CD4-positive, alpha-beta memory T cell (primary cell): ENCODE data around the gene MAP7. TPM values are rescaled to one million over a fixed set of nuclear protein-coding genes. Genes with fewer than 3 reads are reported as not detected.

Experiments used
- CTCF ChIA-PET: fragments of 350-600 bp; sonication (Branson Sonifier 250); formaldehyde crosslinking; loops from one replicate; lab custom pipeline; 2021; ENCODE audit warnings: inconsistent platforms; ENCODE audit not compliant: partially characterized antibody; lab: Charles Lee
- POLR2A ChIA-PET: fragments of 350-600 bp; sonication (Branson Sonifier 250); formaldehyde crosslinking; loops from one replicate; lab custom pipeline; 2021; ENCODE audit not compliant: partially characterized antibody; lab: Charles Lee
- DNase-seq, 5 donors: peaks; one replicate each; pipeline versions ENCODE4 v3.0.0 to v3.0.0-alpha.2; 2020 to 2022; ENCODE audit warnings: mixed read lengths in 1 of 5
- H3K27ac ChIP-seq: one replicate; pipeline ENCODE4 v1.7.0; 2013; ENCODE audit warnings: low read depth, low read length
- H3K27me3 ChIP-seq: 2 replicates; pipeline ENCODE4 v1.7.0; 2013; ENCODE audit warnings: mild to moderate bottlenecking, low read length, moderate library complexity; ENCODE audit not compliant: insufficient read depth
- H3K36me3 ChIP-seq: 2 replicates; pipeline ENCODE4 v1.7.0; 2013; ENCODE audit warnings: mild to moderate bottlenecking, low read length, moderate library complexity; ENCODE audit not compliant: insufficient read depth
- H3K4me1 ChIP-seq: 2 replicates; pipeline ENCODE4 v1.7.0; 2013; ENCODE audit warnings: mild to moderate bottlenecking, low read length, moderate library complexity; ENCODE audit not compliant: insufficient read depth
- H3K4me3 ChIP-seq, 2 donors: one replicate each; pipeline ENCODE4 v1.7.0; 2013; ENCODE audit warnings: low read length in 2 of 2, mild to moderate bottlenecking in 1 of 2
- H3K9me3 ChIP-seq, 2 donors: one replicate each; pipeline ENCODE4 v1.7.0; 2013; ENCODE audit warnings: low read length in 2 of 2, control low read depth in 1 of 2; ENCODE audit not compliant: control insufficient read depth in 1 of 2
- H3K27ac Mint-ChIP-seq, 7 donors: one replicate each; pipeline ENCODE4 v1.8.0; 2020 to 2021; ENCODE audit warnings: mixed read lengths in 7 of 7, mild to moderate bottlenecking in 6 of 7, inconsistent platforms in 3 of 7, moderate library complexity in 3 of 7
- H3K27me3 Mint-ChIP-seq, 2 donors: one replicate each; pipeline ENCODE4 v1.8.0; 2020 to 2021; ENCODE audit warnings: mixed read lengths in 2 of 2
- H3K36me3 Mint-ChIP-seq, 2 donors: one replicate each; pipeline ENCODE4 v1.8.0; 2020 to 2021; ENCODE audit warnings: mixed read lengths in 2 of 2, inconsistent platforms in 1 of 2, mild to moderate bottlenecking in 1 of 2
- H3K4me1 Mint-ChIP-seq, 4 donors: one replicate each; pipeline ENCODE4 v1.8.0; 2020 to 2021; ENCODE audit warnings: mixed read lengths in 4 of 4, mild to moderate bottlenecking in 1 of 4
- H3K4me3 Mint-ChIP-seq, 8 donors: one replicate each; pipeline ENCODE4 v1.8.0; 2020 to 2021; ENCODE audit warnings: mixed read lengths in 8 of 8, mild to moderate bottlenecking in 7 of 8, moderate library complexity in 6 of 8, inconsistent platforms in 3 of 8
- H3K9me3 Mint-ChIP-seq, 8 donors: one replicate each; pipeline ENCODE4 v1.8.0; 2020 to 2021; ENCODE audit warnings: mixed read lengths in 8 of 8, mild to moderate bottlenecking in 5 of 8, inconsistent platforms in 3 of 8, moderate library complexity in 1 of 8
- intact Hi-C: fragments of 100-400 bp; cut with micrococcal nuclease; formaldehyde crosslinking; loops from one replicate; pipeline ENCODE4 v1.15.1; 2023
- polyA plus RNA-seq, 2 donors: library from polyadenylated mRNA; unstranded; fragments of 300-500 nt; fragmentation: Illumina TruSeq; gene quantifications; one replicate each; pipeline ENCODE4 v1.2.3, GENCODE V29; 2021
- total RNA-seq, 2 experiments: library from RNA; stranded (reverse); gene quantifications; one replicate each; pipeline ENCODE4 v1.2.3, GENCODE V29; 2021

The MAP7 gene
- total and polyA plus RNA-seq, 4 experiments from 2014 or later: 0.55 to 1.5 (median 0.65) TPM

GRCh38 chr6:136429264-136430065, 120.8 kb downstream of the MAP7 start:
- H3K36me3 ChIP-seq: no peaks in the 10 kb centered on the region
- H3K27ac ChIP-seq: no peak overlapping the region
- H3K27me3 ChIP-seq: no peaks in the 10 kb centered on the region
- POLR2A ChIA-PET: no interaction called here
- H3K9me3 Mint-ChIP-seq: no peaks in the 10 kb centered on the region
- no peak overlapping the region for H3K27ac Mint-ChIP-seq
- intact Hi-C loops: no loop called here
- no peak for DNase-seq
- CTCF ChIA-PET: no interaction called here
- H3K27me3 Mint-ChIP-seq: peaks cover 5 to 11% of the 10 kb centered on the region in 2 donors
- H3K4me1 Mint-ChIP-seq: no peaks in the 10 kb centered on the region
- no peaks in the 10 kb centered on the region for H3K9me3 ChIP-seq
- H3K4me3 ChIP-seq: no peak overlapping the region
- no peaks in the 10 kb centered on the region for H3K36me3 Mint-ChIP-seq
- no peak overlapping the region for H3K4me3 Mint-ChIP-seq
- H3K4me1 ChIP-seq: no peaks in the 10 kb centered on the region

- Mint-ChIP-seq H3K27me3 (peaks cover 7 to 11% of the 10 kb centered on the region in 2 donors), H3K4me3 (no peak overlapping the region), H3K4me1 (no peaks in the 10 kb centered on the region), H3K9me3 (no peaks in the 10 kb centered on the region), H3K36me3 (no peaks in the 10 kb centered on the region), H3K27ac (no peak overlapping the region)
- Histone ChIP-seq H3K4me3 (no peak overlapping the region), H3K9me3 (no peaks in the 10 kb centered on the region), H3K27me3 (no peaks in the 10 kb centered on the region), H3K36me3 (no peaks in the 10 kb centered on the region), H3K27ac (no peak overlapping the region), H3K4me1 (no peaks in the 10 kb centered on the region)
- intact Hi-C loops: no loop called here
- CTCF ChIA-PET: no interaction called here
- no peak for DNase-seq
- POLR2A ChIA-PET: no interaction called here
Observed at GRCh38 chr6:136427378-136427717, 122.9 kb downstream of the MAP7 start.

GRCh38 chr6:136426627-136427377, 123.4 kb downstream of the MAP7 start:
- intact Hi-C loops: no loop called here
- no peak overlapping the region for H3K4me3 ChIP-seq
- Mint-ChIP-seq H3K27me3 (peaks cover 7 to 11% of the 10 kb centered on the region in 2 donors), H3K27ac (no peak overlapping the region), H3K36me3 (no peaks in the 10 kb centered on the region), H3K9me3 (no peaks in the 10 kb centered on the region), H3K4me1 (no peaks in the 10 kb centered on the region), H3K4me3 (no peak overlapping the region)
- no peaks in the 10 kb centered on the region for H3K36me3 ChIP-seq
- no peaks in the 10 kb centered on the region for H3K27me3 ChIP-seq
- no peaks in the 10 kb centered on the region for H3K9me3 ChIP-seq
- no peak overlapping the region for H3K27ac ChIP-seq
- no peak for DNase-seq
- POLR2A ChIA-PET: no interaction called here
- CTCF ChIA-PET: no interaction called here
- no peaks in the 10 kb centered on the region for H3K4me1 ChIP-seq

GRCh38 chr6:136425793-136426192, 124.4 kb downstream of the MAP7 start:
- CTCF ChIA-PET: no interaction called here
- H3K4me3 ChIP-seq: no peak overlapping the region
- Mint-ChIP-seq H3K4me3 (no peak overlapping the region), H3K9me3 (no peaks in the 10 kb centered on the region), H3K27me3 (peaks cover 6 to 9% of the 10 kb centered on the region in 2 donors), H3K36me3 (no peaks in the 10 kb centered on the region), H3K4me1 (no peaks in the 10 kb centered on the region), H3K27ac (no peak overlapping the region)
- no peaks in the 10 kb centered on the region for H3K4me1 ChIP-seq
- no peak overlapping the region for H3K27ac ChIP-seq
- intact Hi-C loops: no loop called here
- POLR2A ChIA-PET: no interaction called here
- no peaks in the 10 kb centered on the region for H3K9me3 ChIP-seq
- no peaks in the 10 kb centered on the region for H3K27me3 ChIP-seq
- no peaks in the 10 kb centered on the region for H3K36me3 ChIP-seq
- no peak for DNase-seq

GRCh38 chr6:136424901-136425300, 125.3 kb downstream of the MAP7 start:
- Histone ChIP-seq H3K36me3 (no peaks in the 10 kb centered on the region), H3K9me3 (no peaks in the 10 kb centered on the region), H3K27ac (no peak overlapping the region), H3K4me3 (no peak overlapping the region), H3K4me1 (no peaks in the 10 kb centered on the region), H3K27me3 (no peaks in the 10 kb centered on the region)
- H3K36me3 Mint-ChIP-seq: no peaks in the 10 kb centered on the region
- no peak overlapping the region for H3K4me3 Mint-ChIP-seq
- ChIA-PET CTCF (no interaction called here), POLR2A (no interaction called here)
- H3K27ac Mint-ChIP-seq: no peak overlapping the region
- DNase-seq: no peak
- no peaks in the 10 kb centered on the region for H3K9me3 Mint-ChIP-seq
- intact Hi-C loops: no loop called here
- H3K27me3 Mint-ChIP-seq: peaks cover 3 to 7% of the 10 kb centered on the region in 2 donors
- no peaks in the 10 kb centered on the region for H3K4me1 Mint-ChIP-seq

GRCh38 chr6:136424450-136424849, 125.8 kb downstream of the MAP7 start:
- POLR2A ChIA-PET: no interaction called here
- CTCF ChIA-PET: no interaction called here

GRCh38 chr6:136421537-136422158, 128.6 kb downstream of the MAP7 start:
- ChIA-PET CTCF (no interaction called here), POLR2A (no interaction called here)
- intact Hi-C loops: no loop called here
- Histone ChIP-seq H3K9me3 (no peaks in the 10 kb centered on the region), H3K4me1 (no peaks in the 10 kb centered on the region), H3K4me3 (no peak overlapping the region), H3K27ac (no peak overlapping the region), H3K36me3 (no peaks in the 10 kb centered on the region), H3K27me3 (no peaks in the 10 kb centered on the region)
- DNase-seq: no peak
- H3K4me3 Mint-ChIP-seq: no peak overlapping the region
- H3K27ac Mint-ChIP-seq: no peak overlapping the region
- H3K9me3 Mint-ChIP-seq: no peaks in the 10 kb centered on the region
- H3K4me1 Mint-ChIP-seq: no peaks in the 10 kb centered on the region
- H3K27me3 Mint-ChIP-seq: peaks cover 3 to 4% of the 10 kb centered on the region in 2 donors
- no peaks in the 10 kb centered on the region for H3K36me3 Mint-ChIP-seq

More at GRCh38 chr6:136424450-136424849, 125.8 kb downstream of the MAP7 start:
- Mint-ChIP-seq H3K36me3 (no peaks in the 10 kb centered on the region), H3K27ac (no peak overlapping the region), H3K4me1 (no peaks in the 10 kb centered on the region), H3K9me3 (no peaks in the 10 kb centered on the region), H3K4me3 (no peak overlapping the region), H3K27me3 (peaks cover 3 to 7% of the 10 kb centered on the region in 2 donors)
- Histone ChIP-seq H3K27me3 (no peaks in the 10 kb centered on the region), H3K9me3 (no peaks in the 10 kb centered on the region), H3K4me1 (no peaks in the 10 kb centered on the region), H3K36me3 (no peaks in the 10 kb centered on the region), H3K27ac (no peak overlapping the region), H3K4me3 (no peak overlapping the region)
- no peak for DNase-seq
- intact Hi-C loops: no loop called here
